Lower lobe of right lung (tissue), 2 donors: ENCODE data around the gene PTGES2. TPM values are rescaled to one million over a fixed set of nuclear protein-coding genes. Genes with fewer than 3 reads are reported as not detected.

ENCODE experiments used
- ATAC-seq, 2 donors: fragments of 200-7000 bp; cut with Tn5 transposase; one replicate each; pipeline ENCODE4 v1.9.1; 2020 to 2022; ENCODE audit warnings: mild to moderate bottlenecking in 2 of 2, moderate library complexity in 2 of 2
- DNase-seq: peaks from one replicate; pipeline ENCODE4 v3.0.0-alpha.2; 2020
- H3K27ac ChIP-seq: fragments of 200-600 bp; one replicate; pipeline ENCODE4 v1.8.0; 2022
- H3K27me3 ChIP-seq: fragments of 200-600 bp; one replicate; pipeline ENCODE4 v1.8.0; 2022; ENCODE audit warnings: low read depth
- H3K36me3 ChIP-seq: fragments of 200-600 bp; one replicate; pipeline ENCODE4 v1.8.0; 2022; ENCODE audit warnings: mild to moderate bottlenecking
- H3K4me1 ChIP-seq: fragments of 200-600 bp; one replicate; pipeline ENCODE4 v1.8.0; 2022
- H3K4me3 ChIP-seq: fragments of 200-600 bp; one replicate; pipeline ENCODE4 v1.8.0; 2022; ENCODE audit warnings: mild to moderate bottlenecking
- H3K9me3 ChIP-seq: fragments of 200-600 bp; one replicate; pipeline ENCODE4 v1.8.0; 2022
- CTCF ChIP-seq: fragments of 200-600 bp; IDR thresholded peaks from one replicate; pipeline ENCODE4 v1.8.0; 2022; ENCODE audit warnings: antibody characterized with exemption, mild to moderate bottlenecking
- intact Hi-C: fragments of 100-400 bp; cut with DNase I; formaldehyde crosslinking; loops from one replicate; pipeline ENCODE4 v1.11.0; 2022
- total RNA-seq: library from RNA; stranded (reverse); fragmentation: NEBNext Ultra II Directional; extraction: Animal tissue kit (Norgen Biotek cat#: 25700); gene quantifications from one replicate; pipeline ENCODE4 v1.2.1, GENCODE V29; 2021
- donor health status: DM: no; HTN: yes; CAD: no; lungs with severe emphysema.

PTGES2 gene
- total RNA-seq, 1 donor from 2014 or later = 30.6 TPM

DNA sequence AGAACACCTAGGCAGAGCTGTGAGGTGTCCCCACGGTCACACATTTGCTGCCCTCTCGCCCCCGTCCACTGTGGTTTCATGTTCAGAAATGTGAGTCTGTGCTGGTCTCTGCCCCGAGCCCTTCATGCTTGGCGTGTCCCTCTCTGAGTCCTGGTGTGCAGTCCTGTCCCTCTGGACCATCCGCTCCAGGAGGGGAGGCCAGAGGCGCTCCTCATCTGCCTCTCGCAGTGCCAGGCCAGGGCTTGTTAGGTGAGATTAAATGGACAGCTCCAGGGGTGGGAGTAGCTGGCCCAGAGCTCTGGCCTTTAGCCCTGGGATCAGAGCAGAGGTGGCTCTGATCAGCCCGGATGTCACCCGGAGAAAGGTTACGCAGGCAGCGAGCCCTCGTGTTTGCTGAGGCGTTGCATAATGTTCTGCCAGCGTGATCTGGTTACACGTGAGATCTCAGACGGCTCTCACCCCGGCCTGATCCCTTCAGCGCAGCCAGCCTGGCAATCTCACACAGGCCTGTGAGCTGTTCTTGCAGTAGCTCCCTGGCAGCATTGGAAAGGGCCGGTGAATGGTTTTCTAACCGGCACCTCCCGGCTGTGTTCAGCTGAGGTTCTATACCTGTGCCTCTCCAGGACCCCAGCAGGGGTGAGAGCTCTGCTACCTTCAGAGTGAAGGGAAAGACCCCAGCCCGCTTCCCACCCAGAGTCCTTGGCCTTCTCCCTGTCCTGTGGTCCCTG lies 24.5 kb downstream of the PTGES2 start:
- TF ChIP-seq CTCF = no peak
- Histone ChIP-seq H3K9me3 (no peaks in the 10 kb centered on the region), H3K4me1 (peaks cover 60% of the 10 kb centered on the region), H3K27ac (peak overlapping the region; percentile 9), H3K36me3 (peaks cover 71% of the 10 kb centered on the region), H3K27me3 (no peaks in the 10 kb centered on the region), H3K4me3 (no peak overlapping the region)
- ATAC-seq = no peak
- intact Hi-C loops = no loop called here
- peak; percentile 65 for DNase-seq

- H3K9me3 ChIP-seq = no peaks in the 10 kb centered on the region
- H3K36me3 ChIP-seq = peaks cover 63% of the 10 kb centered on the region
- peak; percentile 41 for DNase-seq
- H3K27me3 ChIP-seq = no peaks in the 10 kb centered on the region
- no peak for ATAC-seq
- H3K4me3 ChIP-seq = peak overlapping the region; percentile 8
- intact Hi-C loops = no loop called here
- TF ChIP-seq CTCF = no peak
- peaks cover 69% of the 10 kb centered on the region for H3K4me1 ChIP-seq
- H3K27ac ChIP-seq = peak overlapping the region; percentile 95
Measured at GRCh38 chr9:128102196-128102595, 25.3 kb downstream of the PTGES2 start.

GRCh38 chr9:128101690-128102089 lies 25.8 kb downstream of the PTGES2 start:
- peak overlapping the region; percentile 8 for H3K4me3 ChIP-seq
- peak overlapping the region; percentile 95 for H3K27ac ChIP-seq
- peak; percentile 46 for DNase-seq
- intact Hi-C loops = no loop called here
- peaks cover 74% of the 10 kb centered on the region for H3K4me1 ChIP-seq
- TF ChIP-seq CTCF = no peak
- ATAC-seq = no peak
- no peaks in the 10 kb centered on the region for H3K27me3 ChIP-seq
- H3K36me3 ChIP-seq = peaks cover 58% of the 10 kb centered on the region
- no peaks in the 10 kb centered on the region for H3K9me3 ChIP-seq

GRCh38 chr9:128101231-128101661 lies 26.3 kb downstream of the PTGES2 start:
- TF ChIP-seq CTCF = no peak
- H3K27me3 ChIP-seq = no peaks in the 10 kb centered on the region
- peak overlapping the region; percentile 24 for H3K4me3 ChIP-seq
- no peaks in the 10 kb centered on the region for H3K9me3 ChIP-seq
- H3K27ac ChIP-seq = peak overlapping the region; percentile 95
- DNase-seq = peak; percentile 31
- peaks cover 78% of the 10 kb centered on the region for H3K4me1 ChIP-seq
- ATAC-seq = no peak
- peaks cover 53% of the 10 kb centered on the region for H3K36me3 ChIP-seq
- intact Hi-C loops = no loop called here

DNA sequence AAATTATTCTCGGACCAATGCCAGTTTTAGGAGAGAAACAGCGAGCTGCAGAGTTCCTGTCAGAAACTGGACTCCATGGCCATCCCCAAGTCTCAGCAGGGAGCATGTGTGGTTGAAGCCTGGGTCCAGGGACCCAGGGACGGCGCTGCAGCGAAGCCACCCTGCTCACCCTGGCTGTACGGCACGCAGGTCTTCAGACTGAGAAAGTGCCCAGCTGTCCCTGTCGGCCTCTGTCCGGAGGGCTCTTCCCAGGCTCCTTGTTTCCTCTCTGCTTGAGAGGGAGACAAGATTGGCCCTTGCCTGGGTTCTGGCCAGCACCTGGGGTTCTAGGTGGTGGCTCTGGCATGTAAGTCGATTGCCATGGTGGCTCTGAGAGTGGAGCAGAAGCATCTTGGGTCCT lies 26.9 kb downstream of the PTGES2 start:
- peaks cover 85% of the 10 kb centered on the region for H3K4me1 ChIP-seq
- no peak for TF ChIP-seq CTCF
- no peaks in the 10 kb centered on the region for H3K27me3 ChIP-seq
- H3K9me3 ChIP-seq = no peaks in the 10 kb centered on the region
- intact Hi-C loops = no loop called here
- DNase-seq (peak; percentile 38), ATAC-seq (no peak)
- peaks cover 47% of the 10 kb centered on the region for H3K36me3 ChIP-seq
- H3K27ac ChIP-seq = peak overlapping the region; percentile 95
- H3K4me3 ChIP-seq = peak overlapping the region; percentile 61
